Measurements from ENCODE around the gene SLIT3.
A peak's percentile ranks its signal among the peaks of the same experiment; 100 is the strongest.

The SLIT3 gene

DNA sequence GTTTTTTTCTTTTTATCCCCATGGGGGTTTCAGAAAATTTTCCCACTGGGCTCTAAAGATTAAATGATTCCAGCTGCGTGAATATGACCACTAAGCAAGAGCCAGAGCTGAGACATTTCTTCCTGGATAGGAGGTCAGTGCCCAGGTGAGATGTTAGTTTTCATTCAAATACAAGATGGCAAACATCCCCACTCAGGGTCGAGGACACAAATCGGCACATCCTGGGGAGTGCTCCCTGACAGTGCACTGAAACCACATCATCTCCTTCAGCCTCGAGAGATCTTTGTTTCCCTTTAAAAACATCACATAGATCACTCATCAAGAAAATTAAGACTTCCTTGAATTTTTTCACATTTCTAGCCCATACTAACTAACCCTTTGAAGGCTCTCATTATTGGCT lies 448.6 kb downstream of the SLIT3 start:
- DNase-seq (ENCODE audit: low read depth): no peak
- H3K4me3 ChIP-seq (ENCODE audit: low read depth, low read length): no peak overlapping the region
- TF ChIP-seq, protein P1, sequence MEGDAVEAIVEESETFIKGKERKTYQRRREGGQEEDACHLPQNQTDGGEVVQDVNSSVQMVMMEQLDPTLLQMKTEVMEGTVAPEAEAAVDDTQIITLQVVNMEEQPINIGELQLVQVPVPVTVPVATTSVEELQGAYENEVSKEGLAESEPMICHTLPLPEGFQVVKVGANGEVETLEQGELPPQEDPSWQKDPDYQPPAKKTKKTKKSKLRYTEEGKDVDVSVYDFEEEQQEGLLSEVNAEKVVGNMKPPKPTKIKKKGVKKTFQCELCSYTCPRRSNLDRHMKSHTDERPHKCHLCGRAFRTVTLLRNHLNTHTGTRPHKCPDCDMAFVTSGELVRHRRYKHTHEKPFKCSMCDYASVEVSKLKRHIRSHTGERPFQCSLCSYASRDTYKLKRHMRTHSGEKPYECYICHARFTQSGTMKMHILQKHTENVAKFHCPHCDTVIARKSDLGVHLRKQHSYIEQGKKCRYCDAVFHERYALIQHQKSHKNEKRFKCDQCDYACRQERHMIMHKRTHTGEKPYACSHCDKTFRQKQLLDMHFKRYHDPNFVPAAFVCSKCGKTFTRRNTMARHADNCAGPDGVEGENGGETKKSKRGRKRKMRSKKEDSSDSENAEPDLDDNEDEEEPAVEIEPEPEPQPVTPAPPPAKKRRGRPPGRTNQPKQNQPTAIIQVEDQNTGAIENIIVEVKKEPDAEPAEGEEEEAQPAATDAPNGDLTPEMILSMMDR (conservative IDR thresholded peaks at IDR 0.05; ENCODE audit: low read depth, low read length): no peak

DNA sequence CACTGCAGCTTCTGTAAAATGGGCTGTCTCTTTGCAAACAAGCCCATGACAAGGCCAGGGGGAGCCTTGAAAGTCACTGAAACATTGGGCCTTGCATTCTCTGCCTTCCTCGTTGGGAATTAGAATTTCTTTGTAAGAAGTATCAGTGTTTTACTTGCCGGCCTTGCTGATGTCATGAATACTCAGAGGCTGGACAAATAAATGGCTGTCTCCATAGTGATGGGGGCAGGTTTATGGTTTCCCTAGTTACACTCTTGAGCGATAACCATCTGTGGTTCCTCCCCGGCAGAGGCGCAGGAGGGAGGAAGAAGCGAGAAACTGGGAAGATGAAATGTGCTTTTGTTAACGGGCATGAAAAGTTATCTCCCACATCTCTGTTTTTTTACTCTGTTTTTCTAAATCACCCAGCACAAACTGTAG lies 449.0 kb downstream of the SLIT3 start:
- DNase-seq (ENCODE audit: low read depth): peak; percentile 37
- TF ChIP-seq, protein P1 (conservative IDR thresholded peaks at IDR 0.05; ENCODE audit: low read depth, low read length): no peak

DNA sequence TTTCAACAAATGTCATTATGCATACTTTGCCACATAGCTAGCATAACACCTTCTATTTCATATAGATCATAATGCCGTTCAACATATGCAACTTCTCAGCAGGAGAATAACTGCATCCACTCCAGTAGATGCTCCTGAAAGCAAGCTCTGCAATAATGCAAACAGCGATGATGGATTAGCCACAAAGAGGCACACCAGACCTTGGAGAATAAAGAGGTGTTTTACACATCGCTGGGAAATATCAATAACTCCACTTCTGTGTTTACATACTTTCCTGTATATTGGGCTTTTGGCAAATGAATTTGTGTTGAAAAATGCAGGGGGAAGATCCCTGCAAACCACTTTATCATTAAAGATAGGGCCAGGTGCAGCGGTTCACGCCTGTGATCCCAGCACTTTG lies 450.3 kb downstream of the SLIT3 start:
- no peak overlapping the region for H3K4me3 ChIP-seq (ENCODE audit: low read depth, low read length)
- TF ChIP-seq, protein P1 (conservative IDR thresholded peaks at IDR 0.05; ENCODE audit: low read depth, low read length): no peak

More for the DNA sequence above, 449.0 kb downstream of the SLIT3 start:
- no peak overlapping the region for H3K4me3 ChIP-seq (ENCODE audit: low read depth, low read length)

DNA sequence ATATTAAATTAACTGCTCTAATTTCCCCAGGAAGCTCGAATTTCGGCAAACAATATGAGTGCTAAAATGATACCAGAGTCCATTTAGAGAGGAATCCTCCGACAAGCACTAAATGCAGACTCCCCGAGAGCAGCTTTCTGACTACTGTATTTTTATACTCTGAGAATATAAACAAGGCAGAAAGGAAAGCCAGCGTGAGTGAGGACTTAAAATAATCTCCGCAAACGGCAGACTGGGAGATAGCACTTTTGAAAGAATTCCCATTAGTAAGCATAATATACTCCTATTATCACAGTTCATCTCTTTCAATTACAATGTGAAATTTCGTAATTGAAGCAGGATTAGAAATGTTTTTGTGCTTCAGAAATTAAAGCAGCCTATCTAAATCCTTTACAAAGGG lies 452.4 kb downstream of the SLIT3 start:
- TF ChIP-seq, protein P1 (conservative IDR thresholded peaks at IDR 0.05; ENCODE audit: low read depth, low read length): no peak
- no peak for DNase-seq (ENCODE audit: low read depth)
- H3K4me3 ChIP-seq (ENCODE audit: low read depth, low read length): no peak overlapping the region

More for the DNA sequence above, 450.3 kb downstream of the SLIT3 start:
- no peak for DNase-seq (ENCODE audit: low read depth)

DNA sequence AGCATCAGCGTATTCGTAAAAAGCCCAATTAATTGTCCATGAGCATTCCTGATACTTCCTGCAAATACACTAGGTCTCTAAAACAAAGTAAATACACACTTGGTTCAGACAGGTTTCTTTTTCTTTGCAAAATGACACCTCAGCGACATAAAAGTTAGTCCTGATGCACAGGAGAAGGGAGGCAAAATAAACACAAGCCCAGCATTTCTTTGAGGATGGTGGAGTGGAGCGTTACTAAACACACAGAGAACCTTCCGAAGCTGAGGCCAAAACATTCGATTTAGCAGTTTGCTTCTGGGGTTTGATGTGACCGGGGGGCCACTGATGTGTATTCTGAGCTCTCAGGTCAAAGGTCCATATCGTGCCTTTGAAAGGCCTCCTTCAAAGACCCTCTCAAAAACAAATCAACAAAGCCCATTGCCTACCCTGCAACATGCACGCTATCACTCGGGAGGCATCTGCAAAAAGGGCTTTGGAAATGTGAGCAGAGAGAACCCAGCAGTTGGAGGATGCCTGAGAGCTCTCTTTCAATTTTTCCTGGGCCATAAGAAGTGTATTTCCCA lies 453.3 kb downstream of the SLIT3 start:
- DNase-seq (ENCODE audit: low read depth): no peak
- no peak overlapping the region for H3K4me3 ChIP-seq (ENCODE audit: low read depth, low read length)
- TF ChIP-seq, protein P1 (conservative IDR thresholded peaks at IDR 0.05; ENCODE audit: low read depth, low read length): no peak

DNA sequence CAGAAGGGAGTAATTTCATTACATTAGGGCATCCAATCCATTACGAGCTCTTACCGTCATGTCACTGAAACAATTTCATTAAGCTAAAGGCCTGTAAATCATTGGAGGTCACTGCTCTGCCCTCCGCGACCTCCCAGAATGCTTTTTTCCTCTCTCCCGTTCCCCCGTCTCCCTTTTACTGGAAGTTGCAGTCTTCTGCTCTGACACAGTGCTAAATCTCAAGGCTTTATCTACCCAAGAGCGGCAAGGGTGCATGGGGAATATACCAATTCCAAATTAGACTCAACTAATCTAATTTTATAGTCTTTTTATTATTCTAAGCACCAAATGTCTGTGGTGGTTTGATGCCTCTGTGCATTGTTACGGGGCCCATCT lies 456.0 kb downstream of the SLIT3 start:
- DNase-seq (ENCODE audit: low read depth): no peak
- no peak overlapping the region for H3K4me3 ChIP-seq (ENCODE audit: low read depth, low read length)
- TF ChIP-seq, protein P1 (conservative IDR thresholded peaks at IDR 0.05; ENCODE audit: low read depth, low read length): no peak
